Natural killer cell (primary cell): ENCODE data around the gene BPIFB4. TPM values are rescaled to one million over a fixed set of nuclear protein-coding genes. Genes with fewer than 3 reads are reported as not detected.

Experiments
- ATAC-seq, 3 donors: fragments of 150-1000 bp in 2 of 3; fragments of 200-7000 bp in 1 of 3; cut with Tn5 transposase; 1 replicate in 1 of 3; 2 replicates in 2 of 3; pipeline ENCODE4 v1.10.0; 2021; ENCODE audit warnings: mild to moderate bottlenecking in 2 of 3, moderate library complexity in 2 of 3
- DNase-seq, 2 donors: peaks; one replicate each; pipeline versions ENCODE4 v3.0.0 to v3.0.0-alpha.2; 2013 to 2021; ENCODE audit warnings: mixed read lengths in 1 of 2
- H3K27ac ChIP-seq: one replicate; pipeline ENCODE4 v1.5.1; 2013; ENCODE audit warnings: mild to moderate bottlenecking, low read length
- H3K27me3 ChIP-seq: one replicate; pipeline ENCODE4 v1.6.1; 2013; ENCODE audit warnings: low read length; ENCODE audit not compliant: control insufficient read depth, insufficient read depth
- H3K36me3 ChIP-seq: one replicate; pipeline ENCODE4 v1.6.1; 2013; ENCODE audit warnings: low read length; ENCODE audit not compliant: control insufficient read depth, insufficient read depth
- H3K4me1 ChIP-seq: one replicate; pipeline ENCODE4 v1.6.1; 2013; ENCODE audit warnings: low read length; ENCODE audit not compliant: control insufficient read depth, insufficient read depth
- H3K4me3 ChIP-seq: one replicate; pipeline ENCODE4 v1.5.1; 2013; ENCODE audit warnings: low read length
- H3K9me3 ChIP-seq: one replicate; pipeline ENCODE4 v1.6.1; 2013; ENCODE audit warnings: low read length; ENCODE audit not compliant: control insufficient read depth, insufficient read depth
- H3K27ac Mint-ChIP-seq, 2 donors: one replicate each; pipeline ENCODE4 v1.8.0; 2022; ENCODE audit warnings: mild to moderate bottlenecking in 2 of 2, mixed read lengths in 2 of 2, moderate library complexity in 1 of 2
- H3K27me3 Mint-ChIP-seq, 2 donors: one replicate each; pipeline ENCODE4 v1.8.0; 2022; ENCODE audit warnings: low read depth in 2 of 2, mixed read lengths in 2 of 2
- H3K36me3 Mint-ChIP-seq: one replicate; pipeline ENCODE4 v1.8.0; 2022; ENCODE audit warnings: mixed read lengths
- H3K4me1 Mint-ChIP-seq, 2 donors: one replicate each; pipeline ENCODE4 v1.8.0; 2022; ENCODE audit warnings: mixed read lengths in 2 of 2
- H3K4me3 Mint-ChIP-seq: one replicate; pipeline ENCODE4 v1.8.0; 2022; ENCODE audit warnings: mild to moderate bottlenecking, moderate library complexity, mixed read lengths
- H3K9me3 Mint-ChIP-seq, 2 donors: one replicate each; pipeline ENCODE4 v1.8.0; 2022; ENCODE audit warnings: mixed read lengths in 2 of 2
- WGBS: methylation state at CpG from one replicate; pipeline ENCODE4 v1.1.7; 2013; ENCODE audit warnings: missing lambda C conversion rate; ENCODE audit not compliant: insufficient coverage; 5-methylcytosine and 5-hydroxymethylcytosine counted together
- intact Hi-C: fragments of 100-400 bp; cut with micrococcal nuclease; formaldehyde crosslinking; loops from one replicate; pipeline ENCODE4 v1.14.2; 2022
- total RNA-seq, 4 donors: library from RNA; stranded (reverse); fragments of 120-200 nt in 1 of 4; gene quantifications; one replicate each; pipeline versions ENCODE4 v1.2.3 to v1.2.4, GENCODE V29; 2013 to 2022
- TF ChIP-seq, protein P1 (sequence below): fragments of 200-600 bp; IDR thresholded peaks from one replicate; pipeline ENCODE4 v1.8.0; 2022; ENCODE audit warnings: antibody characterized with exemption

The BPIFB4 gene
- total RNA-seq, 3 donors from 2014 or later (not counting 1 experiment from before 2014, with no cell fraction given): not detected

DNA sequence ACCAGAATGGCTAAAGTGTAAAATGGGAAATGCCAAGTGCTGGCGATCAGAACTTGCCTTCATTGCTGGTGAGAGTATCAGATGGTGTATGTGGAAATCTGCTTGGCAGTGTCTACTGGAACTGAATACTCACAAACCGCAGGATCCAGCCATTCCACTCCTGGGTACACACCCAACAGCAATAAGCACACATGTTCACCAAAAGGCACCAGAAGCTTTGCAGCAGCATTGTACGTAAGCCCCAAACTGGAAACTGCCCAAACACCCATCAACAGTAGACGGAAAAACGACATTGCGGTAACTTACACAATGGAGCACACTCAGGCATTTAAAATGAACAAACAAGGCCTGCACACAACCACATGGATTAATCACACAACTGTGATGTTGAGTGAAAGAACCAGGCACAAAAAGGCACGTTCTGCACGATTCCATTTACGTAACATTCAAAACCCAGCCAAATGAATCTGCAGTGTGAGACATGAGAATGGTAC, 51.2 kb downstream of the BPIFB4 start:
- Histone ChIP-seq H3K4me3 (no peak overlapping the region), H3K4me1 (no peaks in the 10 kb centered on the region), H3K27ac (no peak overlapping the region), H3K36me3 (no peaks in the 10 kb centered on the region), H3K9me3 (no peaks in the 10 kb centered on the region), H3K27me3 (no peaks in the 10 kb centered on the region)
- Mint-ChIP-seq H3K9me3 (no peaks in the 10 kb centered on the region), H3K27me3 (peaks cover 4 to 5% of the 10 kb centered on the region in 2 donors), H3K27ac (no peak overlapping the region), H3K4me1 (no peaks in the 10 kb centered on the region), H3K4me3 (no peak overlapping the region), H3K36me3 (no peaks in the 10 kb centered on the region)
- WGBS: 88% methylated on average over 9 of the region's 9 CpGs
- TF ChIP-seq, protein P1, sequence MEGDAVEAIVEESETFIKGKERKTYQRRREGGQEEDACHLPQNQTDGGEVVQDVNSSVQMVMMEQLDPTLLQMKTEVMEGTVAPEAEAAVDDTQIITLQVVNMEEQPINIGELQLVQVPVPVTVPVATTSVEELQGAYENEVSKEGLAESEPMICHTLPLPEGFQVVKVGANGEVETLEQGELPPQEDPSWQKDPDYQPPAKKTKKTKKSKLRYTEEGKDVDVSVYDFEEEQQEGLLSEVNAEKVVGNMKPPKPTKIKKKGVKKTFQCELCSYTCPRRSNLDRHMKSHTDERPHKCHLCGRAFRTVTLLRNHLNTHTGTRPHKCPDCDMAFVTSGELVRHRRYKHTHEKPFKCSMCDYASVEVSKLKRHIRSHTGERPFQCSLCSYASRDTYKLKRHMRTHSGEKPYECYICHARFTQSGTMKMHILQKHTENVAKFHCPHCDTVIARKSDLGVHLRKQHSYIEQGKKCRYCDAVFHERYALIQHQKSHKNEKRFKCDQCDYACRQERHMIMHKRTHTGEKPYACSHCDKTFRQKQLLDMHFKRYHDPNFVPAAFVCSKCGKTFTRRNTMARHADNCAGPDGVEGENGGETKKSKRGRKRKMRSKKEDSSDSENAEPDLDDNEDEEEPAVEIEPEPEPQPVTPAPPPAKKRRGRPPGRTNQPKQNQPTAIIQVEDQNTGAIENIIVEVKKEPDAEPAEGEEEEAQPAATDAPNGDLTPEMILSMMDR: no peak
- ATAC-seq (no peak), DNase-seq (no peak)
- intact Hi-C loops: no loop called here

DNA sequence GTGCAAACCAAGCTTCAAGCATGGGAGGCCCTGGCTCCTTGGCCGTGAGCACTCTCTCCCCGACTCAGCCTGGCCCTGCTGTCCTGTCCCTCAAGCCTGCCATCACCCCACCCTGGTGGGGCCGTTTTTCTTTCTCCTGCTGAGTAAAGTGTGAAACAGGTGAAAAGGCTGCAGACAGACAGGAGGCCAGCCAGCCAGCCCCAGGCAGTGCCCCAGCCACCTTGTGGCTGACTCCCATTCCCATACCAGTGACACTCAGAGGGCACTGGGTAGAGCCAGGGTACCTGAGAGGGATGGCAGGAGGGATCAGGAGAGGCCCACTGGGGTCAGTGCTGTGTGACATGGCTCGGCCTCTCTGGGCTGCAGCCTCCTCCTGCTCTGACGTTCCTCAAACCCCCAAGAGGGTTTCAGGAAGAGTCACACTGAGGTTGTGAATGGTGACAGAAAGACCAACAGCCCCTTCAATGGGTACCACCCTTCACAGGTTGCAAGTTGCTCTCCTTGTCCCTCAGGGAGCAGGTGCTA, 52.6 kb downstream of the BPIFB4 start:
- Mint-ChIP-seq H3K4me3 (no peak overlapping the region), H3K27ac (no peak overlapping the region), H3K27me3 (peaks cover 0 to 3% of the 10 kb centered on the region in 2 donors), H3K4me1 (no peaks in the 10 kb centered on the region), H3K9me3 (no peaks in the 10 kb centered on the region), H3K36me3 (no peaks in the 10 kb centered on the region)
- WGBS: 73% methylated on average over 5 of the region's 5 CpGs
- TF ChIP-seq, protein P1: no peak
- ATAC-seq (peak in 1 of 3 donors; percentile 36), DNase-seq (no peak)
- intact Hi-C loops: no loop called here
- H3K36me3 ChIP-seq: no peaks in the 10 kb centered on the region
- no peak overlapping the region for H3K4me3 ChIP-seq
- H3K4me1 ChIP-seq: no peaks in the 10 kb centered on the region
- H3K27me3 ChIP-seq: no peaks in the 10 kb centered on the region
- H3K9me3 ChIP-seq: no peaks in the 10 kb centered on the region
- H3K27ac ChIP-seq: no peak overlapping the region

DNA sequence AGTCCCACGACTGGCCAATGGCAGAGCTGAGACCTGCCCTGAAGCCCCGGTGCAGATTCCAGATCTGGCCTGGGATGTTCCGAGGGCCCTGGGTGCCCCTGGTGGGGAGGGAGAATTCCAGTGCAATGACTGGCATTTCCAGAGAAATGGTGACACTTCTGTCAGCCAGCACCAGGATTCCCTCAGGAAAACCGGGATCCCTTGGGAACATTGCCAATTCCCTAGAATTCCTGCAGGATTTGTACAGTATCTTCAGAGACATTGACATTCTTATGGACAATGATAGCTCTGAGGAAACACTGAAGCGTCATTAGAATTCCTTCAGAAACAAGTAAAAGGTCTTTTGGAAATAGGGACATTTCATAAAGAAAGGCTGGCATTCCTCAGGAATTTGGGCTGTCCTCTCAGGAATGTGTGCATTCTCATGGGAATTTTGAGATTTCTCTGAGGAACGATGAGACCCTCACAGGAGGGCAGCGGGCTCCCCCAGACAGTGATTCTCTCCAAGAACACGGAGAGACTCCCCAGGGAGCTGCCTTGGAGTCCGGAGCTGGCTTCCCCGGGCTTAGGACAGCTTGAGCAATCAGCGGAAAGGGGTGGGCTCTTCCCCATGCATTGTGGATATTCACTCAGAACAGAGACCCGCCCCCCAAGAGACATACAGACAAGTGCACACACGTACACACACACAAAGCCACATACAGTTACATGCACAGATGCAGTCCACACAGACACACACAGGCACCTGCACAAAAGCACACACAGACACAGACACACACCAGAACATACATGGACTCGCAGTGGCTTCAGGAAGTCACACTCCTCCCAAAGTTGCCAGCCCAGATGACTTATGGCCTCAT, 53.3 kb downstream of the BPIFB4 start:
- Mint-ChIP-seq H3K4me1 (no peaks in the 10 kb centered on the region), H3K9me3 (no peaks in the 10 kb centered on the region), H3K4me3 (no peak overlapping the region), H3K27ac (no peak overlapping the region), H3K27me3 (peaks cover 0 to 3% of the 10 kb centered on the region in 2 donors), H3K36me3 (no peaks in the 10 kb centered on the region)
- ATAC-seq: no peak
- intact Hi-C loops: no loop called here
- WGBS: 63% methylated on average over 14 of the region's 14 CpGs
- H3K4me1 ChIP-seq: no peaks in the 10 kb centered on the region
- no peak for DNase-seq
- H3K4me3 ChIP-seq: no peak overlapping the region
- no peaks in the 10 kb centered on the region for H3K9me3 ChIP-seq
- H3K27me3 ChIP-seq: no peaks in the 10 kb centered on the region
- TF ChIP-seq, protein P1: no peak
- no peak overlapping the region for H3K27ac ChIP-seq
- no peaks in the 10 kb centered on the region for H3K36me3 ChIP-seq
